ENCODE data around the gene SLC2A9.
"Not testable (repeated sequence)": the region's sequence is repeated elsewhere in the genome, so short reads cannot be mapped to it uniquely, and the experiment has no call there.

SLC2A9 gene

GRCh38 chr4:9923195-9923812 lies 98.0 kb downstream of the SLC2A9 start:
- no peak for DNase-seq

DNA sequence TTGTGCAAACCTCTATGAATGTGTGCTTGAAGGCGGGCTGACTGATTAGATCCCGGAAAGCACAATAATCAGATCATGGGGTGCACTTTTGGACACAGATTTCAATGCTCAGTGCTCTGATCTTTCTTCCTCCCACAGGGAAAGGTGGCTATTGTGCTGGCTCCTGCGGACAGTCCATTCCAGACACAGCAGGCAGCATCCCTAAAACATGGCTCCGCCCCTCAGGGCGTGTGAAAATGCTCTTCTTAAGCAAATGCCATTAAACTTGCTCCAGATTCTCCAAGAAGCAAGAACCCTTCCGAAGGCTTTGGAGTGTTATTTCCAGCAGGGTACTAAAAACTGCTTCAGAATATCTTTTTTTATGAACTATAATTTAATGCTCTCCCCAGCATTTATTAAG lies 100.0 kb downstream of the SLC2A9 start:
- no peak for DNase-seq

DNA sequence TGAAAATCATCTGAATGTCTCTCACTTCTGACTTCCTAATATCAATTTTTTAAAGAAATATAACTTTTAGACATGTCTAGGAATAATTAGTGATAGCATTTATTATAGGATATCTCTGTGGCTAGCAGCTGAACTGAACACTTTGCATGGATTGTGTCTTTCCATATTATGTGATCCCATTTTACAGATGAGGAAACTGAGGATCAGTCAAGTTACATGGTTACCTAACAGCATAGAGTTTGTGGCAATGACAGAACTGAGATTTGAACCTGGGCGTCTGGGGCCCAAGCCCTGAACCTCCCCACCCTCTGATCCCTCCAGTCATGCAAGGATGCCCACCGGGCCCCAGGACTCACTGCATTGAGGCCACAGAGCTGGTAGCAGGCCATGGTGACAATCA lies 101.3 kb downstream of the SLC2A9 start:
- DNase-seq: no peak

GRCh38 chr4:9919047-9919446 lies 102.2 kb downstream of the SLC2A9 start:
- no peak for DNase-seq

DNA sequence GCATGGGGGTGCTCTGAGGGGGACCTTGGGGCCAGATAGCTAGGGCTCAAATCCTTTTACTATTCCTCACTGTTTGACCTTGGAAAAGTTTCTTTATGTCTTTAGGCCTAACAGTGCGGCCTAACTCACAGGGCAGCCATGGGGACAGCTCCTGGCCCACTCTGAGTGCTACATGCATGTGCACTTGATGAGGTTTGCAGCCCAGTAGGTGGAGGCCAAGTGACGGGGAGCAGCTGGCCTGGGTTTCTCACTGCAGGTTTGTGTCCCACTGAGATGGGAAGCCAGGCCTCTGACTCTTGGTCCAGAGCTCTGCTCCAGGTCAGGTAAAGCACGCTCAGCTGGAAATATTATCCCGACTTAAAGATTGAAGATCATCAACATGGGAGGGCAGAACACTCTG lies 102.8 kb downstream of the SLC2A9 start:
- no peak for DNase-seq

- DNase-seq: no peak
Observed at GRCh38 chr4:9916937-9917336, 104.4 kb downstream of the SLC2A9 start.

DNA sequence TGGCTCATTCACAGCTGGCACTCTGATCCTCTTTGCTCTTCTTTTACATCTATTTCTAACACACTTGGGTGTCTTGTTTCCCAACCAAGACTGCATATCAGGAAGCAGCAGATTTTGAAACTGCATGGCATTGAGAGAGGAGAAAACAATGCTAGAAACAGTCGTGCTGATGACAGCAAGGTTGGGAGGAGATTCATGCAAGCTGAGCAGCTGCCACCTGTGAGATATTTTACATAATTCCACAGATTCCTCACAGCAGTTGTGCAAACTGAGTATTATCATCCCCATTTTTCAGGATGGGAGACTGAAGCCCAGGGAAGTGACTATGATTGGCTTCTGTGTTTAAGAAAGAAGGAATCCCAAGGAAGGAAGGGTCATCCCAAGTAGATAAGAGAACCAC lies 105.0 kb downstream of the SLC2A9 start:
- no peak for DNase-seq

DNA sequence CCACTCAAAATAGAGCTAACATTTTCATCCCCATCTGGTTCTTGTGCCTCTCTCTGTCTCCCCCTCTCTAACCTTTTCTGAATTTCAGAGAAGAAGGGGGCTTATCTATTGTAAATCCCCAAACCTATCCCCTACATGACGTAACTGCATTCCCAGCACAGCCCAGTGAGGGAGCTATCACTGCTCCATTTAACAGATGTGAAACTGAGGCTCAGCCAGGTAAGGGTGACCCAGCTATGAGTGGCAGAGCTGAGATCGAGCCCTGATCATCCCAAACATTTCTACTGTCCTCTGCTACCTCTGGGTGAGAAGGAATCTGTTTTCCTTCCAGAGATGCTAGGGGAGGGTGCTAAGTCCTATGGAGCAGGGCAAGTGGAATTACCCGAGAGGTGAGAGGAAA lies 107.5 kb downstream of the SLC2A9 start:
- no peak for DNase-seq

DNA sequence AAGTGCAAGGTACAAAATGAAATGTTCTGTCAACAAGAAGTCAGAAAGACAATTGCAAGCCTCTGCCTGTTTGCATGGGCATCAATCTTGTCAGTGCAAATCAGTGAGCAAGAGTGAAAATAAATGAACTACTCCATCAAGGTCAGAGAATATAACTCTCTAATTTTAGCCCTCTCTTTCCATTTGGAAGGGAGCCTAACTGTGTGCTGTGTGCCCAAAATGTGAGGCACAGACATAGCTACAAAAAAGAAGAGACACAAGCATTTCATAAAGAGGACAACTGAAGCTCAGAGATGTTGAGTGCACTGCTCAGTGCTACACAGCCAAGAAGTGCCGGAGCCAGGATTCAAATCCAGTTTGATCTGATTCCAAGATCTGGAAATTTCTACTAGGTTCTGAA lies 114.3 kb downstream of the SLC2A9 start:
- DNase-seq: no peak

GRCh38 chr4:9904976-9905587 lies 116.2 kb downstream of the SLC2A9 start:
- DNase-seq: peak; percentile 32

- no peak for DNase-seq
Observed at GRCh38 chr4:9903317-9903716, 118.0 kb downstream of the SLC2A9 start.

DNA sequence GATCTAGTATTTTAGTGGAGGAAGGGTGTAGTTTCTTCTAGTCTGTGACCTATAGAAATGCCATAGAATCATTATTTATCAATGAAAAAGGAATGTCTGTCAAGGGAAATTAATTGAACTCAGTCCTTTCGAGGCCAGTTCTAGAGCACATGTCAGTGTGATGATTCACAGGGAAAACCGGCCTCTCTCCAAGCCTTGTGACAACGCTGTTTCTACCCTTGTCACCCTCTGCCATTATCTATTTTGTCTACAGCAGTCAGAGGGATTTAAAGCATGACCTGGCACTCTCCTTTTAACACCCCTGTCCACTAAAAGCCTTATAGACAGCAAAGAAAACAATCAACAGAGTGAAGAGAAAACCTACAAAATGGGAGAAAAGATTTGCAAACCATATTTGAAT lies 120.0 kb downstream of the SLC2A9 start:
- no peak for DNase-seq

GRCh38 chr4:9900633-9901032 lies 120.7 kb downstream of the SLC2A9 start:
- DNase-seq: not testable (repeated sequence)

- no peak for DNase-seq
Observed at GRCh38 chr4:9899306-9900055, 121.8 kb downstream of the SLC2A9 start.

- DNase-seq: peak; percentile 7
Observed at GRCh38 chr4:9898596-9899305, 122.5 kb downstream of the SLC2A9 start.

GRCh38 chr4:9895333-9895705 lies 126.0 kb downstream of the SLC2A9 start:
- no peak for DNase-seq

- DNase-seq: no peak
Observed at GRCh38 chr4:9894644-9895332, 126.5 kb downstream of the SLC2A9 start.

DNA sequence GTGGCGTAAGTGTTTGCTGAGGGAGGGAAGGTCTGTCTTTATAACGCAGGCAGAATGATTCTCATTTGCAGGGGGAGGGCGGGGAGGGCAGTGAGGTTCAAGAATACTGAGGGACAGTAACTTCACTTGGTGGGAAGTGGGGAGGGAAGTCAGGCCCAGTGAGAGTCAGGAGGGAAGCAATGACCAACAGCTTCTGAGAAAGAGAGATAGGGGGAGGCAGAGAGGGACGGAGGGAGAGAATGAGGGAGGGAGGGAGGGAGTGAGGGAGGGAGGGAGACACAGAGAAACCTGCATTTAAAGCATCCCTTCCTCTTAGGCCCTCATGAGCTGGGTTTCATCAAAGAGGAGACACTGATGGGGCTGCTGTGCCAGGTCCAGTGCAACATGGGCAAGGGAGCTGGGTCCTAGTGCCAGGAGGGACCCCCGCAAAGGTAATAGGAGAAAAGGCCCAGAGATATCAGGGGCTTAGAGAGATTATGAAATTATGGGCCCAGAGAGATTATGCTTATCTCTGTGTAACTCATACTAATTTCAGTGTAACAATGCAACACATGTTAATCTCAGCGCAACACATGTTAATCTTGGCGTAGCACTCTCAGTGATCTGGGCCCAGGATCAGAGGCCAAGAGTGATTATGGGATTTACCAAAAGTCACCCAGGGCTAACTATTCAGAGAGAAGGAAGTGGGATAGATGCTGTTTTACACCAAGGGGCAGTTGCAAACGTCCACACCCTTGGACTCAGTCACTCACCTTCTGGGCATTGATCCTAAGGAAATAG lies 127.8 kb downstream of the SLC2A9 start:
- no peak for DNase-seq

- no peak for DNase-seq
Observed at GRCh38 chr4:9891740-9892139, 129.6 kb downstream of the SLC2A9 start.

- DNase-seq: no peak
Observed at GRCh38 chr4:9891056-9891455, 130.2 kb downstream of the SLC2A9 start.

GRCh38 chr4:9889306-9889705 lies 132.0 kb downstream of the SLC2A9 start:
- DNase-seq: no peak

GRCh38 chr4:9885958-9886357 lies 135.3 kb downstream of the SLC2A9 start:
- DNase-seq: no peak

Data from activated CD4-positive, alpha-beta T cell treated with anti-CD3 and anti-CD28 coated beads for 48 hours (primary cell).